Lower leg skin (tissue), 4 donors: ENCODE data around the gene ABRAXAS1. TPM values are rescaled to one million over a fixed set of nuclear protein-coding genes. Genes with fewer than 3 reads are reported as not detected.

Experiments
- DNase-seq, 2 donors: peaks; one replicate each; pipeline ENCODE4 v3.0.0-alpha.2; 2019; ENCODE audit warnings: low spot score in 2 of 2
- H3K4me3 ChIP-seq: fragments of 200-600 bp; sonication (generic); 2 replicates; pipeline ENCODE4 v1.5.1; 2017; ENCODE audit warnings: mild to moderate bottlenecking, low read depth; ENCODE audit not compliant: poor library complexity, severe bottlenecking
- CTCF ChIP-seq, 3 donors: fragments of 450-650 bp; IDR thresholded peaks; one replicate each; pipeline ENCODE4 v1.5.1; 2016; ENCODE audit warnings: antibody characterized with exemption in 3 of 3, mild to moderate bottlenecking in 3 of 3, moderate library complexity in 2 of 3
- POLR2A ChIP-seq, 2 donors: fragments of 450-650 bp; IDR thresholded peaks; one replicate each; pipeline ENCODE4 v1.6.1; 2016 to 2017; ENCODE audit warnings: antibody characterized with exemption in 2 of 2, mild to moderate bottlenecking in 1 of 2, moderate library complexity in 1 of 2
- WGBS, 2 donors: methylation state at CpG; one replicate each; pipeline ENCODE4 v1.1.5; 2018; 5-methylcytosine and 5-hydroxymethylcytosine counted together
- intact Hi-C: fragments of 100-400 bp; cut with DNase I; formaldehyde crosslinking; loops from one replicate; pipeline ENCODE4 v1.15.0; 2023; ENCODE audit warnings: low total_unique reads
- total RNA-seq, 4 donors: library from RNA; depleted of rRNA; stranded (reverse); fragments of >200 nt; gene quantifications; one replicate each; pipeline ENCODE4 v1.1.0, GENCODE V29; 2016

ABRAXAS1 gene
- total RNA-seq, 4 donors from 2014 or later, result 5.4 to 7.7 (median 7.3) TPM

GRCh38 chr4:83456184-83456501 is 28.8 kb downstream of the ABRAXAS1 start:
- intact Hi-C loops, result loop anchor here (5.0 kb wide), 1 partner anchor 256 kb away; no protein-coding TSS in a partner anchor
- WGBS, 2 donors, result 0 to 1% methylated on average over 7 of the region's 7 CpGs
- TF ChIP-seq CTCF (IDR thresholded peaks at IDR 0.05) (no peak), POLR2A (IDR thresholded peaks at IDR 0.05) (no peak)
- H3K4me3 ChIP-seq, result peak overlapping the region; percentile 91
- DNase-seq, result no peak

GRCh38 chr4:83455281-83456183 is 29.4 kb downstream of the ABRAXAS1 start, which contains the start of the genes HELQ and MRPS18C:
HELQ (minus strand) TSS chr4:83455823; CDS start chr4:83455693, 130 bp downstream.
MRPS18C (plus strand) TSS chr4:83456058; CDS start chr4:83456078, 20 bp downstream.
- intact Hi-C loops, result loop anchor here (5.0 kb wide), 1 partner anchor 257 kb away; no protein-coding TSS in a partner anchor
- TF ChIP-seq CTCF (IDR thresholded peaks at IDR 0.05), result no peak
- TF ChIP-seq POLR2A (IDR thresholded peaks at IDR 0.05), result no peak
- peak within 1 kb of the TSS; percentile 91 for H3K4me3 ChIP-seq
- WGBS, 2 donors, result 0% methylated on average over 53 to 58 of the region's 58 CpGs
- peak; percentile 98 to 99 for DNase-seq

DNA sequence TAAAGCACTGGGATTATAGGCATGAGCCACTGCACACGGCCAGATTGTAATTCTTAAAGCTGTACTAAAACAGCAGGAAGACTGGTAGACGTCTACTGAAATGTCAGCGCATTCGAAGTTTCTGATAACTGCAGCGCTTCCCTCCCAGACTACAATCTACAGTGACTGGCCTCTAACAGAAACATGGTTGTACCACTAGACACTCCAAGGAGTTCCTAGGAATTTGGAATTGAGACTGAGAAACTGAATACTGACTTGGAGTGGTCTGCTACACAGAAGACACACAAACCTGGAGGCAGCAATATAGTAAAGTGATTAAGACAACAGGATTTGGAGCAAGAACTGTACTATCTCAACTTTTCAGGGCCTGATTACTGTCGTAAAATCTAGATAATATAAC is 30.2 kb downstream of the ABRAXAS1 start:
- 26% methylated on average over 6 of the region's 6 CpGs for WGBS, 2 donors
- no peak for DNase-seq
- intact Hi-C loops, result loop anchor here (5.0 kb wide), 1 partner anchor 258 kb away; no protein-coding TSS in a partner anchor
- peak overlapping the region; percentile 91 for H3K4me3 ChIP-seq
- TF ChIP-seq POLR2A (IDR thresholded peaks at IDR 0.05) (no peak), CTCF (IDR thresholded peaks at IDR 0.05) (no peak)

DNA sequence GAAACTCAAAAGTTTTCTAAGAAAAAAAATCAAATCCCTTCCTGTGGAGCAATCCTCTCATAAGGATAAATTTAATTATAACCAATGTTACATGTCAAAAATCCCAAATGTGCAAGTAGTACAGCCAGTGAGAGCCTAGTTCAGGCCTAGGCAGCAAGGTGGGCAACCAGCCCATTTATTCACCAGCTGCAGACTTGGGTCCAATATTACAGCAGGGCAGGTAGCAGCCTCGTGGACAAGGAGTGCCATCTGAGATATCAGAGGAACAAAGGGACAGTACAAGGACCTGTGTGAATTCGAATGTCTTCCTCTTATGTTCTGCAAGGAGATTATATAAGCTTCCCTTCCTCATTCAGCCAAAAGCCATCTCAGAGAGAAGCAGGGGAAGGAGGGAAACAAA is 35.9 kb downstream of the ABRAXAS1 start:
- H3K4me3 ChIP-seq, result no peak overlapping the region
- intact Hi-C loops, result no loop called here
- TF ChIP-seq CTCF (IDR thresholded peaks at IDR 0.05) (no peak), POLR2A (IDR thresholded peaks at IDR 0.05) (no peak)
- WGBS, 2 donors, result 57 to 71% methylated on average over 2 of the region's 2 CpGs
- DNase-seq, result no peak

DNA sequence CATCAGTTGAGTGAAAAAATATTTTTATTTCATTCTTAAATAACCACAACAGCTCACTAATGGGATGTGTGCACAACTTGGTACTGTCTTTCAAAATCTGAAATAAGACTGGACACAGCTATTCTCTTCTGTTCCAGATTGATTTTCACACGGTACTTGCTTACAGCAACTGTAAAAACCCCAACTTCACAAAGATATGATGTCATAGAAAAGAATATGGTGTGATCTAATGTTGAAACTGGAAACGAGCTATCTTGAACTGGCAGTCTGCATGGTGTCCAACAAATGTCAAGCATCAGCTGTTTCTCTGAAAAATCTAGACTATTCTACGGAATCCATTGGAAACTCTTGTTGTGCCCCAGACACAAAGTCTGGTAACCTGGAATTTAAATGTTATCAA is 44.0 kb downstream of the ABRAXAS1 start:
- H3K4me3 ChIP-seq, result no peak overlapping the region
- intact Hi-C loops, result no loop called here
- WGBS, 2 donors, result 82 to 88% methylated on average over 3 of the region's 3 CpGs
- DNase-seq, result no peak
- TF ChIP-seq POLR2A (IDR thresholded peaks at IDR 0.05), result no peak

DNA sequence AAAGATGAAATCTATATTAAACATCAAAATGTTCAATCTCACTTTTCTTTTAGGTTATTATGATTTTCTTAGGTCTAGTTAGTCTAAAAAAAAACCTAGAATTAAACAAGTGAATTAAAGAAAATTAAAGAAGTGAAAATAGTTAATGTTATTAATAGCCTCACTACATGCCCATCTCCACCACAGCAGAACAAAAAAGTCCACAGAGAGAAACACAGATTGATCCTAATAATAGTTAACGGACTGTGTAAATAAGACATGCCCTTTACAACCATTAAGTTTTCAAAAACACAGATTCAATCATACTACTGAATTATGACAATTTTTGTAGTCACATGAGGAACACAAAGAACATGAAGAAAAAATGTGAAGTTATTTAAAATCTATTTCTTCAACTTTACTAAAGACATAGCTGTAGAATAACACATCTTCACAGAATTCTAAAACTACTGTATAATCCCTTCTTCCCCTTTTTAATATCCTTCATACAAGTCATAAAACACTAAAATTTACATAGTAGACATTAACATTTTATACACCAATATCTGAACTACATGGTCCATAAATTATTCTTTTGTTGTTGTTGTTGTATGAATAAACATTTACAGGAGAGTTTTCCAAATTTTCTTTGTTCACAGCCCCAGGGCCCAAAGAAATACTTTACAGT is 44.6 kb downstream of the ABRAXAS1 start:
- intact Hi-C loops, result no loop called here
- 94 to 98% methylated on average over 1 of the region's 1 CpG for WGBS, 2 donors
- DNase-seq, result no peak
- H3K4me3 ChIP-seq, result no peak overlapping the region
- TF ChIP-seq CTCF (IDR thresholded peaks at IDR 0.05) (no peak), POLR2A (IDR thresholded peaks at IDR 0.05) (no peak)
